ENCODE measurements around the gene INTS14.
"Not testable (repeated sequence)": the region's sequence is repeated elsewhere in the genome, so short reads cannot be mapped to it uniquely, and the experiment has no call there.

The INTS14 gene

GRCh38 chr15:65618560-65619109 is 7.7 kb upstream of the INTS14 start:
- no peak overlapping the region for H2BK5ac ChIP-seq (ENCODE audit: low read length)
- no peak overlapping the region for H4K5ac ChIP-seq (ENCODE audit: low read length)
- no peak for DNase-seq
- H3K27me3 ChIP-seq (ENCODE audit: insufficient read depth, low read length, poor library complexity): no peaks in the 10 kb centered on the region
- H3K4me3 ChIP-seq (ENCODE audit: low read length): no peak overlapping the region
- no peak overlapping the region for H3K9ac ChIP-seq (ENCODE audit: low read length)
- no peak overlapping the region for H3K4me2 ChIP-seq (ENCODE audit: low read length)
- H3K4ac ChIP-seq (ENCODE audit: low read depth, low read length): no peak overlapping the region
- no peak overlapping the region for H3K27ac ChIP-seq (ENCODE audit: low read depth, low read length)
- WGBS (ENCODE audit: extremely low coverage, insufficient coverage, low lambda C conversion rate): no CpG with 5 or more reads among the region's 5 CpGs
- no peak overlapping the region for H2BK15ac ChIP-seq (replicated peaks; ENCODE audit: low read depth)
- no peaks in the 10 kb centered on the region for H3K4me1 ChIP-seq (ENCODE audit: control insufficient read depth, low read depth, low read length)
- H2BK120ac ChIP-seq (ENCODE audit: low read depth, low read length): no peak overlapping the region
- H3K79me2 ChIP-seq (ENCODE audit: control insufficient read depth, insufficient read depth, low read length): no peaks in the 10 kb centered on the region
- H4K8ac ChIP-seq (ENCODE audit: low read depth, low read length): no peak overlapping the region
- no peak overlapping the region for H3K56ac ChIP-seq (ENCODE audit: low read length)
- no peak overlapping the region for H3K23ac ChIP-seq (ENCODE audit: low read length)
- H2AK5ac ChIP-seq (ENCODE audit: low read length): no peak overlapping the region
- H3K18ac ChIP-seq (ENCODE audit: low read length): no peak overlapping the region
- H3K36me3 ChIP-seq (ENCODE audit: control insufficient read depth, insufficient read depth, low read length): no peaks in the 10 kb centered on the region
- H3K79me1 ChIP-seq (ENCODE audit: low read length): no peaks in the 10 kb centered on the region

DNA sequence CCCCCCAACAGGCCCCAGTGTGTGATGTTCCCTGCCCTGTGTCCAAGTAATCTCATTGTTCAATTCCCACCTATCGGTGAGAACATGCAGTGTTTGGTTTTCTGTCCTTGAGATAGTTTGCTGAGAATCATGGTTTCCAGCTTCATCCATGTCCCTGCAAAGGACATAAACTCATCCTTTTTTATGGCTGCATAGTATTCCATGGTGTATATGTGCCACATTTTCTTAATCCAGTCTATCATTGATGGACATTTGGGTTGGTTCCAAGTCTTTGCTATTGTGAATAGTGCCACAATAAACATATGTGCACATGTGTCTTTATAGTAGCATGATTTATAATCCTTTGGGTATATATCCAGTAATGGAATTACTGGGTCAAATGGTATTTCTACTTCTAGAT is 5.0 kb upstream of the INTS14 start:
- H3K18ac ChIP-seq (ENCODE audit: low read length); H3K4me2 ChIP-seq (ENCODE audit: low read length); H2BK5ac ChIP-seq (ENCODE audit: low read length); H3K4ac ChIP-seq (ENCODE audit: low read depth, low read length); H3K9ac ChIP-seq (ENCODE audit: low read length); H3K79me2 ChIP-seq (ENCODE audit: control insufficient read depth, insufficient read depth, low read length); H3K79me1 ChIP-seq (ENCODE audit: low read length); H3K27me3 ChIP-seq (ENCODE audit: insufficient read depth, low read length, poor library complexity); H3K23ac ChIP-seq (ENCODE audit: low read length); H4K5ac ChIP-seq (ENCODE audit: low read length); H2BK15ac ChIP-seq (replicated peaks; ENCODE audit: low read depth); H3K4me1 ChIP-seq (ENCODE audit: control insufficient read depth, low read depth, low read length); H2AK5ac ChIP-seq (ENCODE audit: low read length); H3K27ac ChIP-seq (ENCODE audit: low read depth, low read length); H2BK120ac ChIP-seq (ENCODE audit: low read depth, low read length); H3K4me3 ChIP-seq (ENCODE audit: low read length); H4K8ac ChIP-seq (ENCODE audit: low read depth, low read length); H3K56ac ChIP-seq (ENCODE audit: low read length); DNase-seq; H3K36me3 ChIP-seq (ENCODE audit: control insufficient read depth, insufficient read depth, low read length): not testable (repeated sequence)
- WGBS (ENCODE audit: extremely low coverage, insufficient coverage, low lambda C conversion rate): no CpG with 5 or more reads among the region's 1 CpG

DNA sequence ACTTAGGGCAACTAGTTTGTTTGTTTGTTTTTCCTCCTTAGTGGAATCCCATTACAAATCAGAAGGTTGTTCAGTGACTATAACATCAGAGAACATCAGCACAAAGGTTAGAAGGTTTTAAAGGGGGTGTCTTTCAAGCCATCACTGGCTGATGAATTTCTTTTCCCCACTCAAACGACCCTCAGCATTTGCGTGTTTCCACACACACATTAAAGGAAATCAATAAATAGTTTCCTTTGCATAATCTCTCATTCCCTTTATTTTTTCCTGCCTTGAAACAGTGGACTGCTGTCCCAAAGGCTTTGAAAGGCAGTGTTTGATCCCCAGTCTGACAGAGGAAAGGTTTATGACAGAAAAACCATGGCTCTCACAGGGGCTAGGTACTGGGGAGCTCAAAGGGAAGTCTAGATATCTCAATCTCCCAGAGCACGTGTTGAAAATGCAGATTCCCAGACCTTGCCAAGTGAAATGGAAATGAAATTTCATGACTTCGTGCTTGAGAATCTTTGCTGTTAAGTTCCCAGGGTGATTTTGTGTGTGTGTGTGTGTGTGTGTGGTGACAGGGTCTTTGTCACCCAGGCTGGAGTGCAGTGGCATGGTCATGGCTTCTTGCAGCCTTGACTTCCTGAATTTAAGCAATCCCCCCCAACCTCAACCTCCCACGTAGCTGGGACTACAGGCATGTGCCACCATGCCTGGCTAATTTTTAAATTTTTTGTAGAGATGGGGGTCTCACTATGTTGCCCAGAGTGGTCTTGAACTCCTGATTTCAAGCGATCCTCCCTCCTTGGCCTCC is 2.2 kb upstream of the INTS14 start:
- no peaks in the 10 kb centered on the region for H3K27me3 ChIP-seq (ENCODE audit: insufficient read depth, low read length, poor library complexity)
- no peak overlapping the region for H3K4me2 ChIP-seq (ENCODE audit: low read length)
- no peak overlapping the region for H3K23ac ChIP-seq (ENCODE audit: low read length)
- H3K9ac ChIP-seq (ENCODE audit: low read length): no peak overlapping the region
- H3K79me1 ChIP-seq (ENCODE audit: low read length): peaks cover 3% of the 10 kb centered on the region
- no peak overlapping the region for H2BK120ac ChIP-seq (ENCODE audit: low read depth, low read length)
- H2BK15ac ChIP-seq (replicated peaks; ENCODE audit: low read depth): no peak overlapping the region
- H3K4me3 ChIP-seq (ENCODE audit: low read length): no peak overlapping the region
- H2AK5ac ChIP-seq (ENCODE audit: low read length): no peak overlapping the region
- no peak overlapping the region for H3K27ac ChIP-seq (ENCODE audit: low read depth, low read length)
- no peak overlapping the region for H3K18ac ChIP-seq (ENCODE audit: low read length)
- H3K79me2 ChIP-seq (ENCODE audit: control insufficient read depth, insufficient read depth, low read length): peaks cover 9% of the 10 kb centered on the region
- WGBS (ENCODE audit: extremely low coverage, insufficient coverage, low lambda C conversion rate): no CpG with 5 or more reads among the region's 6 CpGs
- no peak overlapping the region for H4K8ac ChIP-seq (ENCODE audit: low read depth, low read length)
- no peak for DNase-seq
- H3K4me1 ChIP-seq (ENCODE audit: control insufficient read depth, low read depth, low read length): peaks cover 2% of the 10 kb centered on the region
- H3K4ac ChIP-seq (ENCODE audit: low read depth, low read length): no peak overlapping the region
- H3K56ac ChIP-seq (ENCODE audit: low read length): no peak overlapping the region
- no peak overlapping the region for H4K5ac ChIP-seq (ENCODE audit: low read length)
- H3K36me3 ChIP-seq (ENCODE audit: control insufficient read depth, insufficient read depth, low read length): no peaks in the 10 kb centered on the region
- no peak overlapping the region for H2BK5ac ChIP-seq (ENCODE audit: low read length)

- Histone ChIP-seq H3K56ac (ENCODE audit: low read length) (no peak overlapping the region), H3K79me2 (ENCODE audit: control insufficient read depth, insufficient read depth, low read length) (peaks cover 9% of the 10 kb centered on the region), H4K5ac (ENCODE audit: low read length) (no peak overlapping the region), H4K8ac (ENCODE audit: low read depth, low read length) (no peak overlapping the region), H3K18ac (ENCODE audit: low read length) (no peak overlapping the region), H3K79me1 (ENCODE audit: low read length) (peaks cover 3% of the 10 kb centered on the region), H3K36me3 (ENCODE audit: control insufficient read depth, insufficient read depth, low read length) (no peaks in the 10 kb centered on the region), H2BK15ac (replicated peaks; ENCODE audit: low read depth) (no peak overlapping the region), H2BK120ac (ENCODE audit: low read depth, low read length) (no peak overlapping the region), H3K4me2 (ENCODE audit: low read length) (no peak overlapping the region), H3K4me3 (ENCODE audit: low read length) (no peak overlapping the region), H3K4ac (ENCODE audit: low read depth, low read length) (no peak overlapping the region), H3K23ac (ENCODE audit: low read length) (no peak overlapping the region), H2BK5ac (ENCODE audit: low read length) (no peak overlapping the region), H2AK5ac (ENCODE audit: low read length) (no peak overlapping the region), H3K27me3 (ENCODE audit: insufficient read depth, low read length, poor library complexity) (no peaks in the 10 kb centered on the region), H3K4me1 (ENCODE audit: control insufficient read depth, low read depth, low read length) (peaks cover 2% of the 10 kb centered on the region), H3K9ac (ENCODE audit: low read length) (peak overlapping the region; percentile 3), H3K27ac (ENCODE audit: low read depth, low read length) (no peak overlapping the region)
- WGBS (ENCODE audit: extremely low coverage, insufficient coverage, low lambda C conversion rate): no CpG with 5 or more reads among the region's 2 CpGs
- no peak for DNase-seq
These were observed 1.6 kb upstream of the INTS14 start for GRCh38 chr15:65612616-65612946.

- Histone ChIP-seq H3K4me2 (ENCODE audit: low read length) (no peak overlapping the region), H3K23ac (ENCODE audit: low read length) (no peak overlapping the region), H3K36me3 (ENCODE audit: control insufficient read depth, insufficient read depth, low read length) (peaks cover under 1% of the 10 kb centered on the region), H3K4ac (ENCODE audit: low read depth, low read length) (peak overlapping the region; percentile 45), H3K79me2 (ENCODE audit: control insufficient read depth, insufficient read depth, low read length) (peaks cover 11% of the 10 kb centered on the region), H2AK5ac (ENCODE audit: low read length) (no peak overlapping the region), H2BK5ac (ENCODE audit: low read length) (no peak overlapping the region), H4K8ac (ENCODE audit: low read depth, low read length) (no peak overlapping the region), H4K5ac (ENCODE audit: low read length) (peak overlapping the region; percentile 44), H3K18ac (ENCODE audit: low read length) (no peak overlapping the region), H3K56ac (ENCODE audit: low read length) (peak overlapping the region; percentile 94), H3K27me3 (ENCODE audit: insufficient read depth, low read length, poor library complexity) (no peaks in the 10 kb centered on the region), H3K4me1 (ENCODE audit: control insufficient read depth, low read depth, low read length) (peaks cover 2% of the 10 kb centered on the region), H3K4me3 (ENCODE audit: low read length) (no peak overlapping the region), H2BK15ac (replicated peaks; ENCODE audit: low read depth) (no peak overlapping the region), H2BK120ac (ENCODE audit: low read depth, low read length) (no peak overlapping the region), H3K27ac (ENCODE audit: low read depth, low read length) (peak overlapping the region; percentile 95), H3K79me1 (ENCODE audit: low read length) (peaks cover 5% of the 10 kb centered on the region), H3K9ac (ENCODE audit: low read length) (peak overlapping the region; percentile 91)
- no CpG with 5 or more reads among the region's 5 CpGs for WGBS (ENCODE audit: extremely low coverage, insufficient coverage, low lambda C conversion rate)
- DNase-seq: peak; percentile 38
These were observed 1.1 kb upstream of the INTS14 start for GRCh38 chr15:65611888-65612615.

Data from mesendoderm (in vitro differentiated cells).